Upper lobe of left lung (tissue), 4 donors: ENCODE results near the gene LCN15.

Source experiments
- CTCF ChIP-seq, 6 experiments: fragments of 450-650 bp in 4 of 6; fragments of 200-600 bp in 2 of 6; sonication (generic) in 2 of 6; IDR thresholded peaks; one replicate each; pipeline ENCODE4 v1.5.1; 2016 to 2019; ENCODE audit warnings: antibody characterized with exemption in 6 of 6
- EP300 ChIP-seq, 4 donors: sonication (generic); formaldehyde crosslinking; IDR thresholded peaks; one replicate each; pipeline ENCODE4 v1.5.1; 2017; ENCODE audit warnings: antibody characterized with exemption in 4 of 4, control low read depth in 2 of 4
- POLR2A ChIP-seq, 4 donors: fragments of 450-650 bp; IDR thresholded peaks; one replicate each; pipeline ENCODE4 v1.5.1; 2016 to 2017; ENCODE audit warnings: antibody characterized with exemption in 4 of 4, mild to moderate bottlenecking in 2 of 4
- POLR2AphosphoS5 ChIP-seq, 2 donors: sonication (generic); formaldehyde crosslinking; IDR thresholded peaks; one replicate each; pipeline ENCODE4 v1.5.1; 2017; ENCODE audit warnings: antibody characterized with exemption in 2 of 2

GRCh38 chr9:136750526-136750925 lies 13.8 kb downstream of the LCN15 start:
- TF ChIP-seq EP300 (IDR thresholded peaks at IDR 0.05), result no peak
- no peak for TF ChIP-seq POLR2A (IDR thresholded peaks at IDR 0.05)
- no peak for TF ChIP-seq CTCF (IDR thresholded peaks at IDR 0.05)
- no peak for TF ChIP-seq POLR2AphosphoS5 (IDR thresholded peaks at IDR 0.05)
